Stimulated activated CD8-positive, alpha-beta memory T cell treated with anti-CD3 and anti-CD28 coated beads, Interleukin-2, amount 100 ng/mL, for 48 hours (primary cell): Measurements from ENCODE around the gene ZNF552.
"Not testable (repeated sequence)": the region's sequence is repeated elsewhere in the genome, so short reads cannot be mapped to it uniquely, and the experiment has no call there.

Experiments
- DNase-seq, 2 donors: peaks; one replicate each; pipeline ENCODE4 v3.0.0-alpha.2; 2020; ENCODE audit warnings: low read depth in 2 of 2

ZNF552 gene

DNA sequence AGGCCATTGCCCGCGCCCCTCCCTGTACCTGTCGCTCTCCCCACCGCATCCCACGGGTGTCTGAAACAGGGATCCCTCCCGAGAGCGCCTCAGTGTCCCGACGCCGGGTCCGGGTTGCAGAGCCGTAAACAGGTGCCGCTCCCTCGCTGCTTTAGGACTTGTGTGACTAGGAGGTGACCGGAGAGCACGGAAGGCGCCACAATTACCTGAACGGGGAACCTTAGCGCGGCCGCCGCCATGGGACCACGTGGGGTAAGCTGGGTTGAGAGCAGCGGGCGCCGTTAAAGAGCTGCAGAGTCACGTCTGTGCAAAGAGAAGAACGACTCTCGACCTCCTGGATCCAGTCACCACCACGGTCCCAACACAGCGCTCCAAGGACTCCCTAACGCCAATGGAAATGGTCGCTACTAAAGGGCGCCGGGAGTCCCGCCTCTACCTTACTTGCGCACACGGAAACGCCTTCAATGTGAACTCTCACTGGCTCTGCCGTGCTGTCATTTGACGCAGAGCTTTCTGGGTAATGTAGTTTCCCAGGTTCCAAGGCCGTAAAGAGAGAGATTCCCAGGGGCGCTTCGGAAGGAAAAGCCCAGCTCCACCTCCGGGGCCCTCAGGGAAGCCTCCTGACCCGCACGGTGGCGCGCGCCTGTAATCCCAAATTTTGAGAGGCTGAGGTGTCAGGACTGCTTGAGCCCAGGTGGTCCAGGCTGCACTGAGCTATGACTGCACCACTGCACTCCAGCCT lies at the start of gene ZNF552:
Gene ZNF552 (minus strand): TSS at position 409 of the 742 bp plus-strand sequence. CDS start 170 bp downstream, at position 239.
- peak; percentile 44 to 57 for DNase-seq

DNA sequence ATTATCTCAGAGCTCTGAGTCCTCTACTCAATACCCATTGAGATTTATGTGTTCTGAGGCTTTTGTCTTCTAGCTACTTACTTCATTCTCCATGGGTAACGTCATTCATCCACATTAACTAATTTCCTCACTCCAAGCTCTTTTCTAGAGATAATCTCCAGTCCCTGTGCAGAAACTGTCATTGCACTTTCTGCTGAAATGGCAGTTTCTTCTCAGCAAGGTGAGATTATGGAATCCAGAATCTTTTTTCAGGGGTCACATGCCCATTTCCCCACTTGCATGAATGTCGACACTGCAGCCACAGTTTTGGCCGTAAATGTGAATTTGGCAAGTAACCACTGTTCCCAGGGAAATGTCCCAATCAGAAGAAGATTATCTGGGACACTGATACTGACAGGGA lies 47.6 kb upstream of the ZNF552 start:
- DNase-seq, result not testable (repeated sequence)

DNA sequence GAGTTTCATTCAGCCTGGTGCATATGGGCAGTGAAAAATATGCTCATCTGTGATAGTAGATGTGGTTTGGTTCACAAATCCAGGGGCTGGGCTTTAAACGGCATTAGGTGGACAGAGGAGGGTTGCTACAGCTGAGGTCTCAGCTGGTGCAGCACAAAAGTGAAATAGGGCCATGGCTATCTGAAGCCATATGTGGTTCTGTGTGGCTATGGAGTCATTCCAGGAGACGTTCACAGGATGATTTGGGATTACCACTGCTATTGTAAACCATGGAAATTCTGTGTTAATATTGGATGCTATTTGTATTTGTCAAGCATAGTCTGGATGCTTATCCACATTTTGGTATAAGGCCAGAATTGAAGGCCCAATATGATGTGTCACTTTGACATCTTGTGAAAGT lies 39.4 kb upstream of the ZNF552 start:
- not testable (repeated sequence) for DNase-seq

DNA sequence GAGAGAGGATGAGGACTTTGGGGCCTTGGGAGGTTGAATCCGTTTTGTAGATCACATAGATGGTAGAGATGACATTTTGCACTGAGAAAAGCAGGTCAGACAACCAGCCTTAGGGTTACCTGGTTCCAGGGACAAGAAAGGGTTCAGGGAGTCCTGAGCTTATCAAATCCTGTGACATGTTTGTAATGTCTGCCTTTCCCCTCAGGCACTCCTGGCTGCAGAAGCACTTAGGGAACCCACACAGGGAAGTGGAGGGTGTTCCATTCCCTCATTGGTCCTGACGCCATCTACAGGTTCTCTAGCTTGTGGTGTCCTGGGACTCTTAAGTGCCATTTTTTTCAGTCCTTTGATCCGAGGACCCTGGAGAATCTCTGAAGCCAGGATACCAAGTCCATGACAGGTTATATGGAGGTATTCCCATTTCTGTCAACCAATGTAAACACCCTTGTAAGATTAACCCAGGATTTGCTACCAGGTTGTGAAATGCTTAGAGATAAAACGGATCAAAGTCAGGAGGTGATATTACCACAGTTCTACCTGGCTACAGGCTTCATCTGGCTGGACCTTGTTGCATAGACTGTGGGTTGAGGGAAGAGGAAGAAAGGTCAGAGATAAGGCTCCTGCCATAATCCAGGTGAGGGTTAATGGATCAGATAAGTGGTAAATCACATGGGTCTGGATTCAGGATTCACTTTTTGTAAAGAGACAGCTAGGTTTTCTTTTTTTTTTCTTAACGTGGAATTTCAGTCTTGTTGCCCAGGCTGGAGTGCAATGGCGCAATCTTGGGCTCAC lies 37.3 kb upstream of the ZNF552 start:
- DNase-seq, result not testable (repeated sequence)

DNA sequence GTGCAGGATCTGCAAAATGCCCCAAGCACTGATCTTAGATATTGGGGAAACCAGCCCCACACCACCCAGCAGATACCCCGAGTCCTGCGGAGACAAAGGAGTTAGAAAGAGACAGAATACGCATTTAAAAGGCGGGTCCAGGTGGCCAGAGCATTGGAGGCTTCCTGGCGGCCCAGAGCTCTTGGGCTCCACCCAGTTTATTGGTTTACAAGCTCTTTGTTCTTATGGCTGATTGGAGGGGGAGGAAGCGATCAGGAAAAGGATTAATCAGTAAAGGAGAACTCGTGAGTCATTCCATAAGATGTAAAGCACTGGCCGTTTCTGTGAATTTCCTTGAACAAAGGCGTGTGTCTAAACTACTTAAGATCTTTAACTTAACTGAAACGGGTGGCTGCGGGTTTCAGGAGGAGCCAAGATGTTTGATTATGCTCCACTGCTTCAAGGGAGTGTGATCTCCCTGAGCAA lies 35.9 kb upstream of the ZNF552 start:
- no peak for DNase-seq

DNA sequence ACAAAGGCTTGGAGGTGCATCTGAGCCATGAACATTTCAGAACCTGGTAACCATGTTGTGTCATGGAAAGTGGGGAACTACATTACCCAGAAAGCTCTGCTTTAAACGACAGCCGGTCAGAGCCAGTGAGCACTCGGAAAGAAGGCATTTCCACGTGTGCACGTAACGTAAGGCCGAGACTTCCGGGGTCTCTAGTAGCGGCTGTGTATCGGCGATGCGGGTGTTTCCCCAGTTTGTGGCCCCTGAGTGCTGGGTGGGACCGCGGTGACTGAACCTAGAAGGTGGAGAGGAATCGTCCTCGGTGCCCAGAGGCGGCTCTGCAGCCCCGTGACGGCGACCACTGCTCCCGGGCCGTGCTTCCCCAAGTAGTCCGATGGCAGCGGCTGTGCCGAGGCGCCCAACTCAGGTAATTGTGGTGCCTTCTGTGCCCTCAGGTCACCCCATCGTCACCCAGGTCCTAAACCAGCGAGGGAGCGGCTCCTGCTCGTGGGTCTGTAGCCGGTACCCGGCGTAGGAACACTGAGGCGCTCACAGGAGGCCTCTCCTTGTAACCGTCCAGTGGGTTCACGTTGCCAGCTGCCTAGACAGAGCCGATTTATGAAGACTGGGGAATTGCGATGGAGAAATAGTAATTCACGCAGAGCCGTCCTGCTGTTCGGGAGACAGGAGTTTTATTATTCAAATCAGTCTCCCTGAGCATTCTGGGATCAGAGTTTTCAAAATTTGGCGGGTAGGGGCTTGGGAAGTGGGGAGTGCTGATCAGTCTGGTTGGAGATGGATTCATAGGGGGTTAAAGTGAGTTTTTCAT lies 35.2 kb upstream of the ZNF552 start, which contains the start of gene ZNF587:
Gene ZNF587 (plus strand): TSS at position 194 of the 808 bp plus-strand sequence. CDS start 180 bp downstream, at position 374.
- DNase-seq, result peak; percentile 60 to 66

DNA sequence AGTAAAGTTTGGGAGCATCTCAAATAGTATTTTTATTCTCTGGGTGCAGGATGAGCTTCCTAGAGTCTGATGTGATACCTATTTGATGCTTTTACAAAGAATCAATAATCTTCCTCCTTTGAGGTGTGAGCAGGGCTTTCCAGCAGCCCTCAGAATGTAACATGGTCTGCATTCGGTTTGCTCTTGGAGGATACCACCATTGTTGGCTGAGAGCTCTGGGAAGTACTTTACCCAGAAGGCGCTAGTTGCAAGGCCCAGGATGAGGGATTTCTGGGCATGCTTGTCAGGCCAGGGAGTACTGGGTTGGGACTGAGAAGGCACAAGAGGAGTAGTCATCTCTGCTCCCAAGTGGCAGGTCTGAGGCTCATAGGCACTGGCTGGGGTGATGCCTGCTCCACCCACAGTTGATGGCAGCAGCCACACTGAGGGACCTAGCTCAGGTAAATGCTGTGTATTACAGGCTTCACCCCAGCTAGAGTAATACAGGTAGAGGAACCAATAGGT lies 34.5 kb upstream of the ZNF552 start:
- DNase-seq, result not testable (repeated sequence)

DNA sequence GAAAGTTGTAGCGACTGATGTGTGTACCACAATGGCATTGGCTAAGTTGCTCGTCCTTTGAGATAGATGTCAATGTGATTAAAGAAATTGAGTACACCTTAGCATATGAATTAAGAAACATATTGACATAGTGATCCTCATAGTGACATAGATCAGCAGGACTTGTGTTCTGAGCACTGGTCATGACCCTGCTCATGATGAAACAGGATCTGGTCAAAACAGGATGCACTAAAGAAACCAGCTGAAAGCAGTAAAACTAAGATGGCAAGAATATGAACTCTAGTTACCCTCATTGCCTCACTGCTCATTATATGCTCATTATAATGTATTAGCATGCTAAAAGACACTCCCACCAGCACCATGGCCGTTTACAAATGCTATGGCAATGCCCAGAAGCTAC lies 32.5 kb upstream of the ZNF552 start:
- DNase-seq, result not testable (repeated sequence)

DNA sequence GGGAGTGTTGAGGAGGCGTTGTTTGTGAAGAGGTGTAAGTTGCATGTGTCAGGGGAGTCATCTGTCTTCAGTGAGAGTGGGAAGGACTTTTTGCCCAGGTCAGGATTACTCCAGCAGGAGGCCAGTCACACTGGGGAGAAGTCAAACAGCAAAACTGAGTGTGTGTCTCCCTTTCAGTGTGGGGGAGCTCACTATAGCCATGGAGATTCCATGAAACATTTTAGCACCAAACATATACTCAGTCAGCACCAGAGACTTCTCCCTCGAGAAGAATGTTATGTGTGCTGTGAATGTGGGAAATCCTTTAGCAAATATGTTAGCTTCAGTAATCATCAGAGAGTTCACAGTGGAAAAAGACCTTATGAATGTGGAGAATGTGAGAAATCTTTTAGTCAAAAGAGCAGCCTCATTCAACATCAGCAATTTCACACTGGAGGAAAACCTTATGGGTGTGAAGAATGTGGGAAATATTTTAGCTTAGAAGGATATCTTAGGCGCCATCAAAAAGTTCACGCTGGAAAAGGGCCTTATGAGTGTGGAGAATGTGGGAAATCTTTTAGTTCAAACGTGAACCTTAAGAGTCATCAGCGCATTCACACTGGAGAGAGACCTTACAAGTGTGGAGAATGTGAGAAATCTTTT lies 26.5 kb upstream of the ZNF552 start:
- DNase-seq, result no peak

DNA sequence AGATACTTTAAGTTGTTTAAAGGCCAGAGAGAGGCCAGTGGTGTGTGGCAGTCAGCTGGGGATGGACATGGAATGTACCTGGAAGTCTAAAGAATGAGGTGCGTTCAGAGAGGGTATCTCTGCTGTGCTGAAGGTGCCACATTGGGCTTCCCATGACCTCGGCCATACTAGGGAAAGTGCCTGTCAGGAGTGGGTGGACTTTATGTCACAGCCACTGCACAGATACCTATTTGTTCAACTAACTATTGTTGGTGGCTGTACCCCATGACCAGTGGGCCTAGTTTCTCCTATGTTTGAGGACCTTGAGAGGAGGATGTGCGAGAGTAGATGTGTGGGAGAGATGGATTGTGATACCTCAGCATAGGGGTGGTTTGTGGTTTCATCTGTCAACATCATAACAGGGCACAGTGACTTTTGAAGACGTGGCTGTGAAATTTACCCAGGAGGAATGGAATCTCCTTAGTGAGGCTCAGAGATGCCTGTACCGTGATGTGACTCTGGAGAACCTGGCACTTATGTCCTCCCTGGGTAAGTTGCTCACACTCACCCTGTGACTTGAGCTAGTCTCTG lies 24.0 kb upstream of the ZNF552 start:
- DNase-seq, result not testable (repeated sequence)

DNA sequence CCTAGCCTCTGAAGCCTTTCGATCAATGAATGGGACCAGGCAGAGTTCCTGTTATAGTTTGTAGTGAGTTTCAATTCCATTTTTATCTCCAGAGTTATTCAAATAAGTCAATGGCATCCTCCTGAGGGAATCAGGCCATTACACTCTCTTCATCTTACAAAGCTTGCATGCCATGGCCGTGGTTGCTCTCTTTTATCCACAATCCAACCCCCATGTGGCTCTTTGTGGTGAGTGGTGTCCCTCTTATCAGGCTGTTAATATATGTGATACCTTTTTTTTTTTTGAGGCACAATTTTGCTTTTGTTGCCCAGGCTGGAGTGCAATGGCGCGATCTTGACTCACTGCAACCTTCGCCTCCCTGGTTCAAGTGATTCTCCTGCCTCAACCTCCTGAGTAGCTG lies 22.3 kb upstream of the ZNF552 start:
- not testable (repeated sequence) for DNase-seq

DNA sequence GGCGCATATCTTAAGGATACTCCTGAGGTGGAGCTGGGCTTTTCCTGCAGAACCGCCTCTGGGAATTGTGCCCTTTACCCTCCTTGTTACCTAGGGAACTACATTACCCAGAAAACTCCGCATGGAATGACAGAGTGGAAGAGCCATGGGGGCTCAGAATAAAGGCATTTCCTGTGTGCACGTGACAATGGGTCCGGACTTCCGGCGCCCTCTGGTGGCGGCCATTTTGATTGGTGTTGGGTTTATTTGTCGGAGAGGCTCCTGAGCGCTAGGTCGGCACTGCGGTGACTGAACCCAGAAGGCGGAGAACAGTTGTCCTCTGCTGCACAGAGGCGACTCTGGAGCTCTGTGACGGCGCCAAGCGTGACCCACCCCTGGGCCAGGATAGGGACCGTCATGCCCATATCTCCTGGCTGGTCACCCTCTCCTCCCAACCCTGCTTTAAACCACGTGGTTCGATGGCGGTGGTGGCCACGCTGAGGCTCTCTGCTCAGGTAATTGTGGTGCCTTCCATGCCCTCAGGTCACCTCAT lies 15.4 kb upstream of the ZNF552 start, which contains the start of gene ZNF587B:
Gene ZNF587B (plus strand): TSS at position 229 of the 532 bp plus-strand sequence. CDS start 230 bp downstream, at position 459.
- peak in 1 of 2 donors; percentile 31 for DNase-seq

DNA sequence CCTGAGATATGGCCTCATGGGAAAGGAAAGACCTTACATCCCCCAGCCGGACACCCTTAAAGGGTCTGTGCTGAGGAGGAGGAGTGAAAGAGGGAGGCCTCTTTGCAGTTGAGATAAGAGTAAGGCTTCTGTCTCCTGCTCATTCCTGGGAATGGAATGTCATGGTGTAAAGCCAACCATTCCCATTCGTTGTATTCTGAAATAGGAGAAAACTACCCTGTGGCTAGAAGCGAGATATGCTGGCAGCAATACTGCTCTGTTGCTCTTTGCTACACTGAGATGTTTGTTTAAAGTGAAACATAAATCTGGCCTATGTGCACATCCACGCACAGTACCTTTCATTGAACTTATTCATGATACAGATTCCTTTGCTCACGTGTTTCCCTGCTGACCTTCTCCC lies 14.6 kb upstream of the ZNF552 start:
- no peak for DNase-seq

DNA sequence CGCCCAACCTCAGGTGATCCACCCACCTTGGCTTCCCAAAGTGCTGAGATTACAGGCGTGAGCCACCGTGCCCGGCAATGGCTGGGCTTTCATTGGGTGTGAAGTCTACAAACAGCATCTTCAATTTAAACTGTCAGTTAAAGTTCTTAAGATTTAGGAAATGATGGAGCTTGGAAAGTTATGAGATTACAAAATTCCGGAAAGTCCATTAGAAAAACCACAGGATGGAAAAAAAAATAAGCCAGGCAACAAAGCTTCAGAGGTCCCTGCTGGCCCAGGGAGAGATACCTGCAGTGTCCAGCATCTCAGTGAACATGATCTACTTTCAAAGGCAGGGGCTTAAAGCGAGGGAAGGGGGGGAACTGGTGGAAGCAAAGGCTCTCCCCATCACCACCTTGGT lies 10.8 kb upstream of the ZNF552 start:
- DNase-seq, result no peak

DNA sequence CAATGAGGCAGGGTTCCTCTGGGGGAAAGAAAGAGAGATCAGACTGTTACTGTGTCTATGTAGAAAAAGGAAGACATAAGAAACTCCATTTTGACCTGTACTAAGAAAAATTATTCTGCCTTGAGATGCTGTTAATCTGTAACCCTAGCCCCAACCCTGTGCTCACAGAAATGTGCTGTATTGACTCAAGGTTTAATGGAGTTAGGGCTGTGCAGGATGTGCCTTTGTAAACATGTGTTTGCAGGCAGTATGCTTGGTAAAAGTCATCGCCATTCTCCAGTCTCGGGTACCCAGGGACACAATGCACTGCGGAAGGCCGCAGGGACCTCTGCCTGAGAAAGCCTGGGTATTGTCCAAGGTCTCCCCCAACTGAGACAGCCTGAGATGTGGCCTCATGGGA lies 8.9 kb upstream of the ZNF552 start:
- not testable (repeated sequence) for DNase-seq

DNA sequence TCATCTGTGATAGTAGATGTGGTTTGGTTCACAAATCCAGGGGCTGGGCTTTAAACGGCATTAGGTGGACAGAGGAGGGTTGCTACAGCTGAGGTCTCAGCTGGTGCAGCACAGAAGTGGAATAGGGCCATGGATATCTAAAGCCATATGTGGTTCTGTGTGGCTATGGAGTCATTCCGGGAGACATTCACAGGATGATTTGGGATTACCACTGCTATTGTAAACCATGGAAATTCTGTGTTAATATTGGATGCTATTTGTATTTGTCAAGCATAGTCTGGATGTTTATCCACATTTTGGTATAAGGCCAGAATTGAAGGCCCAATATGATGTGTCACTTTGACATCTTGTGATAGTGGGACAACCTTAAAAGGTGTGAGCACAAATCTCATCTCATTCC lies 8.4 kb upstream of the ZNF552 start:
- DNase-seq, result not testable (repeated sequence)

DNA sequence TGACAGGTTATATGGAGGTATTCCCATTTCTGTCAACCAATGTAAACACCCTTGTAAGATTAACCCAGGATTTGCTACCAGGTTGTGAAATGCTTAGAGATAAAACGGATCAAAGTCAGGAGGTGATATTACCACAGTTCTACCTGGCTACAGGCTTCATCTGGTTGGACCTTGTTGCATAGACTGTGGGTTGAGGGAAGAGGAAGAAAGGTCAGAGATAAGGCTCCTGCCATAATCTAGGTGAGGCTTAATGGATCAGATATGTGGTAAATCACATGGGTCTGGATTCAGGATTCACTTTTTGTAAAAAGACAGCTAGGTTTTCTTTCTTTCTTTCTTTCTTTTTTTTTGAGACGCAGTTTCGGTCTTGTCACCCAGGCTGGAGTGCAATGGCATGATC lies 6.8 kb upstream of the ZNF552 start:
- DNase-seq, result not testable (repeated sequence)

DNA sequence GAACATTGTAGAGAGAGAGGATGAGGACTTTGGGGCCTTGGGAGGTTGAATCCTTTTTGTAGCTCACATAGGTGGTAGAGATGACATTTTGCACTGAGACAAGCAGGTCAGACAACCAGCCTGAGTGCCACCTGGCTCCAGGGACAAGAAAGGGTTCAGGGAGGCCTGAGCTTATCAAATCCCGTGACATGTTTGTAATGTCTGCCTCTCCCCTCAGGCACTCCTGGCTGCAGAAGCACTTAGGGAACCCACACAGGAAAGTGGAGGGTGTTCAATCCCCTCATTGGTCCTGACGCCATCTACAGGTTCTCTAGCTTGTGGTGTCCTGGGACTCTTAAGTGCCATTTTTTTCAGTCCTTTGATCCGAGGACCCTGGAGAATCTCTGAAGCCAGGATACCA lies 6.4 kb upstream of the ZNF552 start:
- DNase-seq, result not testable (repeated sequence)

DNA sequence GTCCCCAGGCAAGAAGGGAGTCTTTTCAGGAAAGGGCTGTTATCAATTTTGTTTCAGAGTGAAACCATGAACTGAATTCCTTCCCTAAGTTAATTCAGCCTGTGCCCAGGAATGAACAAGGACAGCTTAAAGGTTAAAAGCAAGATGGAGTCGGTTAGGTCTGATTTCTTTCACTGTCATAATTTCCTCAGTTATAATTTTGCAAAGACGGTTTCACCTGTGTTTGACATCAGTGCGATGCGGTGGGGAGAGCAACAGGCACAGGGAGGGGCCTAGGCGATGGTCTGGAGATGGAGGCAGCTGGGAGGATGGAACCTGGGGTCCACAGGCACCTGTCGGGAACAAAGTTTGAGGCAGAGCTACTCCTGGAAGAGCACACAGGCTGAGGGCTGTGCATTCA lies 5.9 kb upstream of the ZNF552 start:
- DNase-seq, result no peak

DNA sequence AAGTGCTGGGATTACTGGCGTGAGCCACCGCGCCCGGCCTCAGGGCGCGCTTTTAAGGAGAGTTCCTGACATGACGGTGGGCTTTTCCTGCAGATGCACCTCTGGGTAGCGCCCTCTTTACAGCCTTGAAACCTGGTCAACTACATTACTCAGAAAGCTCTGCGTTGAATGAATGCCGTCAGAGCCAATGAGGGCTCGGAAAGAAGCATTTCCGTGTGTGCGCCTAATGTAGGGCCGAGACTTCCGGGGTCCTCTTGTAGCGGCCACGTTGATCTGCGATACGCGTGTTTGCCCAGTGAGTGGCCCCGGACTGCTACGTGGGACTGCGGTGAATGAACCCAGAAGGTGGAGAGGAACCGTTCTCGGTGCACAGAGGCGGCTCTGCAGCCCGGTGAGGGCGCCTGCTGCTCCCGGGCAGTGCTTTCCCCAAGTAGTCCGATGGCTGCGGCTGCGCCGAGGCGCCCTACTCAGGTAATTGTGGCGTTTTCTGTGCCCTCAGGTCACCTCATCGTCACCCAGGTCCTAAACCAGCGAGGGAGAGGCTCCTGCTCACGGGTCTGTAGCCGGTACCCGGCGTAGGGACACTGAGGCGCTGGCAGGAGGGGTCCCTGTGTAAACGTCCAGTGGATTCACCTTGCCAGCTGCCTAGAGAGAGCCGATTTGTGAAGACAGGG lies 4.9 kb upstream of the ZNF552 start:
- DNase-seq, result peak; percentile 49 to 58
